Smooth muscle cell (in vitro differentiated cells): ENCODE results near the gene ZNF408. TPM values are rescaled to one million over a fixed set of nuclear protein-coding genes. Genes with fewer than 3 reads are reported as not detected.

Experiments used
- DNase-seq: peaks from one replicate; lab custom pipeline; 2025; ENCODE audit not compliant: unreplicated experiment; lab: John Stamatoyannopoulos, UW
- H2AFZ ChIP-seq: fragments of 200-600 bp; sonication (generic); 2 replicates; pipeline ENCODE4 v1.6.0; 2016; ENCODE audit warnings: antibody characterized with exemption, low read depth, mild to moderate bottlenecking
- H3F3A ChIP-seq: fragments of 200-600 bp; sonication (generic); 2 replicates; pipeline ENCODE4 v1.6.0; 2017; ENCODE audit warnings: antibody characterized with exemption, low read depth
- H3K27ac ChIP-seq: fragments of 200-600 bp; sonication (generic); 2 replicates; pipeline ENCODE4 v1.5.1; 2016; ENCODE audit warnings: low read depth, mild to moderate bottlenecking
- H3K27me3 ChIP-seq: fragments of 200-600 bp; sonication (generic); 2 replicates; pipeline ENCODE4 v1.6.1; 2016; ENCODE audit warnings: low read depth, mild to moderate bottlenecking
- H3K36me3 ChIP-seq: fragments of 200-600 bp; sonication (generic); 2 replicates; pipeline ENCODE4 v1.5.1; 2016; ENCODE audit warnings: low read depth
- H3K4me1 ChIP-seq: fragments of 200-600 bp; sonication (generic); 2 replicates; pipeline ENCODE4 v1.5.1; 2016; ENCODE audit warnings: low read depth
- H3K4me2 ChIP-seq: fragments of 200-600 bp; sonication (generic); 2 replicates; pipeline ENCODE4 v1.6.0; 2016; ENCODE audit warnings: mild to moderate bottlenecking
- H3K4me3 ChIP-seq: fragments of 200-600 bp; sonication (generic); 2 replicates; pipeline ENCODE4 v1.5.1; 2016; ENCODE audit warnings: mild to moderate bottlenecking
- H3K79me2 ChIP-seq: fragments of 200-600 bp; sonication (generic); 2 replicates; pipeline ENCODE4 v1.6.0; 2016; ENCODE audit warnings: low read depth, mild to moderate bottlenecking
- H3K9ac ChIP-seq: fragments of 200-600 bp; sonication (generic); 2 replicates; pipeline ENCODE4 v1.6.0; 2016; ENCODE audit warnings: low read depth
- H3K9me3 ChIP-seq: fragments of 200-600 bp; sonication (generic); replicated peaks from 2 replicates; pipeline ENCODE4 v1.5.1; 2016; ENCODE audit warnings: low read depth
- H4K20me1 ChIP-seq: fragments of 200-600 bp; sonication (generic); 2 replicates; pipeline ENCODE4 v1.6.0; 2016; ENCODE audit warnings: low read depth
- WGBS: methylation state at CpG from one replicate; pipeline ENCODE4 v1.1.7; 2016; ENCODE audit warnings: low lambda C conversion rate; 5-methylcytosine and 5-hydroxymethylcytosine counted together
- polyA plus RNA-seq: library from polyadenylated mRNA; unstranded; fragments of >200 nt; fragmentation: Nextera tagmentation; extraction: Ambion mirVana; gene quantifications from 2 replicates; pipeline ENCODE4 v1.2.1, GENCODE V29; 2016
- total RNA-seq: library from RNA; depleted of rRNA; stranded (reverse); fragments of >200 nt; gene quantifications from 2 replicates; pipeline ENCODE4 v1.2.3, GENCODE V29; 2014
- TF ChIP-seq, protein P1 (sequence below): fragments of 200-600 bp; sonication (generic); IDR thresholded peaks from 2 replicates; pipeline ENCODE4 v1.5.1; 2017; ENCODE audit warnings: borderline replicate concordance, mild to moderate bottlenecking, antibody characterized with exemption; ENCODE audit not compliant: insufficient read depth, poor library complexity, severe bottlenecking

The ZNF408 gene
- total and polyA plus RNA-seq, 2 experiments from 2014 or later = 6.2 to 15.8 TPM

DNA sequence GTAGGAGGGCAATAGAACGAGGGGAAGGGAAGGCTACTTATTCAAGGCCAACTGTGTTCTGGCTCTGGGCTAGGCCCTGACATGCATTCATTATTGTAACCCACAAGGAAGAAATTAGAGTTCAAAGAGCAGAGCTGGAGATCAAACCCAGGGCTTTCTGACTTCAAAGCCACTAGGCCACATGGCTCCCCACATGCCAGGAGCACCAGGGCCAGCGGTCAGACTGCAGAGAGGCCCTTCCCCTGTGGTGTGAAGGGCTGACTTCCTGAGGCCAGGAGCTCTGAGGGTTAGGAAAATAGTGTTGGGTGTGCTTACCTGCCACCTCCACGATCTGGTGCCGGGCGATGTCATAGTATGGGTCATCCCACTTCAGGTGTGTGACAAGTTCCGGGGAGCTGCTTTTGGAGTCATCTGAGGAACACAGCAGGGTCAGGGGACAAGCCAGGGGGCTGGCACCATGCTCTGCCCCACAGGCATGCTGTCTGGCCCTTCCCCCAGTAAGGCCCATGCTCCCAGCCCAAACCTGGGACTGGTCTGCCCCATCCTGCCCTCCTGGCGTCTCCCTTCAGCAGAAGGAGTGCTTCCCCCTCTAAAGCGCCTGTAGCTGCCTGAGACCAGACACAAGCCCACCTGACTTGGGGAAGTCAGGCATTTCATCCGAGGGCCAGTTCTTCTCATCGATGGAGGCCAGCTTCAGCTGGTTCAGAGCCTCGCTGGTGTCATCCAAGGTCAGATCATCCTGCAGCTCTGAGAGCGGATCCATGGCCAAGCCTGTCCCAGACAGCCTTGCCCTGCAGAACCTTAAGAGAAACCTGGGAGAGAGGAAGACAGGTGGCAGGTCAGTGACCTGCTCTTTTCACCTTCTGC lies 5.3 kb upstream of the ZNF408 start:
- 96% methylated on average over 12 of the region's 12 CpGs for WGBS

DNA sequence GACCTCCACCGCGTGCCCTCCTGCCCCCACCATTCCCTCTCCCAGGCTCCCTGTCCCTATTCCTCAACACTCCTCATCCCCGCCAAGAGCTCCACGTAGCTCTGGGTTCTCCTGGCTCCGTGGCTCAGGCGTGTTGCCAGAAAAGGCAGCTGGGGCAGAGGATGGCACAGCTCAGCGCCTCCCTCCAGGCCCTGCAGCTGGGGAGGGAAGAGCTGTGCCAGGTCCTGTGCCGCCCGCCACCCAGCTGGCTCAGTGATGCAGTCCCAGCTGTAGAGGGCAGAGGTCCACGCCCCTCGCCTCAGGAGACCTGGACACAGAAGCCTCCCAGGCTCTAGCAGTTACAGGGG lies 4.6 kb upstream of the ZNF408 start:
- no peak overlapping the region for H3K27ac ChIP-seq
- H3K4me1 ChIP-seq = peaks cover 8% of the 10 kb centered on the region
- H3F3A ChIP-seq = peaks cover 8% of the 10 kb centered on the region
- peaks cover 14% of the 10 kb centered on the region for H4K20me1 ChIP-seq
- no peaks in the 10 kb centered on the region for H3K9me3 ChIP-seq
- peaks cover 26% of the 10 kb centered on the region for H3K79me2 ChIP-seq
- H3K4me2 ChIP-seq = no peak overlapping the region
- H3K27me3 ChIP-seq = no peaks in the 10 kb centered on the region
- H3K4me3 ChIP-seq = no peak overlapping the region
- no peak overlapping the region for H3K9ac ChIP-seq
- TF ChIP-seq, protein P1, sequence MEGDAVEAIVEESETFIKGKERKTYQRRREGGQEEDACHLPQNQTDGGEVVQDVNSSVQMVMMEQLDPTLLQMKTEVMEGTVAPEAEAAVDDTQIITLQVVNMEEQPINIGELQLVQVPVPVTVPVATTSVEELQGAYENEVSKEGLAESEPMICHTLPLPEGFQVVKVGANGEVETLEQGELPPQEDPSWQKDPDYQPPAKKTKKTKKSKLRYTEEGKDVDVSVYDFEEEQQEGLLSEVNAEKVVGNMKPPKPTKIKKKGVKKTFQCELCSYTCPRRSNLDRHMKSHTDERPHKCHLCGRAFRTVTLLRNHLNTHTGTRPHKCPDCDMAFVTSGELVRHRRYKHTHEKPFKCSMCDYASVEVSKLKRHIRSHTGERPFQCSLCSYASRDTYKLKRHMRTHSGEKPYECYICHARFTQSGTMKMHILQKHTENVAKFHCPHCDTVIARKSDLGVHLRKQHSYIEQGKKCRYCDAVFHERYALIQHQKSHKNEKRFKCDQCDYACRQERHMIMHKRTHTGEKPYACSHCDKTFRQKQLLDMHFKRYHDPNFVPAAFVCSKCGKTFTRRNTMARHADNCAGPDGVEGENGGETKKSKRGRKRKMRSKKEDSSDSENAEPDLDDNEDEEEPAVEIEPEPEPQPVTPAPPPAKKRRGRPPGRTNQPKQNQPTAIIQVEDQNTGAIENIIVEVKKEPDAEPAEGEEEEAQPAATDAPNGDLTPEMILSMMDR = no peak
- WGBS = 96% methylated on average over 11 of the region's 11 CpGs
- no peak for DNase-seq
- no peak overlapping the region for H2AFZ ChIP-seq
- no peaks in the 10 kb centered on the region for H3K36me3 ChIP-seq

More for the DNA sequence above, 5.3 kb upstream of the ZNF408 start:
- peaks cover 23% of the 10 kb centered on the region for H3K79me2 ChIP-seq
- no peaks in the 10 kb centered on the region for H3K9me3 ChIP-seq
- H3K4me3 ChIP-seq = no peak overlapping the region
- H3F3A ChIP-seq = peaks cover 8% of the 10 kb centered on the region
- peaks cover 14% of the 10 kb centered on the region for H4K20me1 ChIP-seq
- H2AFZ ChIP-seq = no peak overlapping the region
- TF ChIP-seq, protein P1 = no peak
- H3K9ac ChIP-seq = no peak overlapping the region
- peak overlapping the region; percentile 79 for H3K27ac ChIP-seq
- H3K36me3 ChIP-seq = no peaks in the 10 kb centered on the region
- H3K27me3 ChIP-seq = no peaks in the 10 kb centered on the region
- peaks cover 8% of the 10 kb centered on the region for H3K4me1 ChIP-seq
- no peak for DNase-seq
- no peak overlapping the region for H3K4me2 ChIP-seq

DNA sequence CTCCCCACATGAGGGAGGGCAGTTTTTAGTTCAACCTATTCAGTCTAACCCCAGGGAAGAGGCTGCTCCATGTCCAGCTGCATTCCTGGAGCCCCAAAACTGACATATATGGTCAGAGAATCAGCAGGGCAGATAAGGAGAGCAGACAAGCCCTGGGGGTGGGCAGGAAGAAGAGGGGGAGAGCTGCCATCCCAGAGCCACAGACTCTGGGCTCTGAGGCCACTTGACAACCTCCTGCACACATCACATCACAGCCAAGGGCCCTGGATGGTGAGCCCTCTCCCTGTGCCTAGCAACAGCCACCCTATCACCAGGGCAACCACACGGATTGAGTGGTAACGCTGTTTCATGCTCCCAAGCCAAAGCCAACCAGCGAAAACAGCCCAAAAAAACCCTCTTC lies 3.5 kb upstream of the ZNF408 start:
- H3K4me2 ChIP-seq = peak overlapping the region; percentile 11
- H3K9ac ChIP-seq = no peak overlapping the region
- H3K9me3 ChIP-seq = no peaks in the 10 kb centered on the region
- peaks cover 8% of the 10 kb centered on the region for H3K4me1 ChIP-seq
- DNase-seq = no peak
- TF ChIP-seq, protein P1 = no peak
- H2AFZ ChIP-seq = no peak overlapping the region
- no peaks in the 10 kb centered on the region for H3K36me3 ChIP-seq
- H3K4me3 ChIP-seq = no peak overlapping the region
- no peaks in the 10 kb centered on the region for H3K27me3 ChIP-seq
- H4K20me1 ChIP-seq = peaks cover 14% of the 10 kb centered on the region
- 45% methylated on average over 3 of the region's 3 CpGs for WGBS
- peak overlapping the region; percentile 96 for H3K27ac ChIP-seq
- H3K79me2 ChIP-seq = peaks cover 37% of the 10 kb centered on the region
- H3F3A ChIP-seq = peaks cover 8% of the 10 kb centered on the region

DNA sequence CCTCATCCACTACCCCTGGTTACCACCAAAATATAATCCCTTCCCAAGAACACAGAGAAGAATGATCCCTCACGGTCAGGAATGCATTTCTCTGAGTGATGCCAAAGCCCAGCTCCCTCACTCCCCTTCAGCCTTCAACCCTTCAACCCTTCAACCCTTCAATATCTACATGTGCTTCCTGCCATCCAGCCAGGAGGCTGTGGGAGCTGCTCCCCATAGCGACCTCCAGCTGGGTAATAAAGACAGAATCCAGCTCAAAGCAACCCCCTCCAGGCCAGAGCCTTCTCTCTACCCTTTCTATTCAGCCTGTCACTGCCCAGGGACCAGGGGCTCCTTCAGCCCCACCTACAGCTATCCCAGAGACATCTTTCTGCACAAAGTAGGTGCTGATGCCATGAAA lies 3.1 kb upstream of the ZNF408 start:
- no peaks in the 10 kb centered on the region for H3K36me3 ChIP-seq
- peaks cover 41% of the 10 kb centered on the region for H3K79me2 ChIP-seq
- H3K9me3 ChIP-seq = no peaks in the 10 kb centered on the region
- H3K4me3 ChIP-seq = no peak overlapping the region
- TF ChIP-seq, protein P1 = no peak
- DNase-seq = no peak
- H3K27ac ChIP-seq = peak overlapping the region; percentile 96
- H4K20me1 ChIP-seq = peaks cover 14% of the 10 kb centered on the region
- peak overlapping the region; percentile 11 for H3K4me2 ChIP-seq
- no peak overlapping the region for H2AFZ ChIP-seq
- 57% methylated on average over 2 of the region's 2 CpGs for WGBS
- no peak overlapping the region for H3K9ac ChIP-seq
- peaks cover 8% of the 10 kb centered on the region for H3F3A ChIP-seq
- no peaks in the 10 kb centered on the region for H3K27me3 ChIP-seq
- peaks cover 8% of the 10 kb centered on the region for H3K4me1 ChIP-seq
